Esophagus muscularis mucosa (tissue), 4 donors: ENCODE data around the gene GRIK4. TPM values are rescaled to one million over a fixed set of nuclear protein-coding genes. Genes with fewer than 3 reads are reported as not detected.

Source experiments
- DNase-seq: peaks from one replicate; pipeline ENCODE4 v3.0.0-alpha.2; 2017; ENCODE audit errors: extremely low spot score
- H3K27ac ChIP-seq, 4 donors: fragments of 200-600 bp; sonication (generic); replicated peaks in 1 of 4; 1 replicate in 3 of 4; 2 replicates in 1 of 4; pipeline ENCODE4 v1.5.1; 2016 to 2019; ENCODE audit warnings: mild to moderate bottlenecking in 1 of 4
- H3K27me3 ChIP-seq, 4 donors: fragments of 200-600 bp; sonication (generic); one replicate each; pipeline versions ENCODE4 v1.5.1 to v1.6.0; 2016 to 2019
- H3K36me3 ChIP-seq, 4 donors: fragments of 200-600 bp; sonication (generic); one replicate each; pipeline ENCODE4 v1.5.1; 2016 to 2019
- H3K4me1 ChIP-seq, 4 donors: fragments of 200-600 bp; sonication (generic); one replicate each; pipeline ENCODE4 v1.5.1; 2016 to 2019
- H3K4me3 ChIP-seq, 4 donors: fragments of 200-600 bp; sonication (generic); 1 replicate in 2 of 4; 2 replicates in 2 of 4; pipeline ENCODE4 v1.5.1; 2016 to 2019; ENCODE audit warnings: mild to moderate bottlenecking in 4 of 4, moderate library complexity in 1 of 4
- H3K9me3 ChIP-seq, 4 donors: fragments of 200-600 bp; sonication (generic); 1 replicate in 3 of 4; 2 replicates in 1 of 4; pipeline ENCODE4 v1.5.1; 2016 to 2019
- CTCF ChIP-seq, 3 experiments: fragments of 200-600 bp in 2 of 3; fragments of 450-650 bp in 1 of 3; sonication (generic) in 2 of 3; IDR thresholded peaks; one replicate each; pipeline ENCODE4 v1.5.1; 2017 to 2019; ENCODE audit warnings: antibody characterized with exemption in 3 of 3, mild to moderate bottlenecking in 2 of 3, moderate library complexity in 1 of 3
- EP300 ChIP-seq: sonication (generic); formaldehyde crosslinking; IDR thresholded peaks from one replicate; pipeline ENCODE4 v1.6.1; 2017; ENCODE audit warnings: antibody characterized with exemption
- POLR2A ChIP-seq: fragments of 450-650 bp; IDR thresholded peaks from one replicate; pipeline ENCODE4 v1.6.1; 2017; ENCODE audit warnings: antibody characterized with exemption, moderate library complexity, mild to moderate bottlenecking, low read depth
- POLR2AphosphoS5 ChIP-seq, 2 donors: sonication (generic); formaldehyde crosslinking; IDR thresholded peaks; one replicate each; pipeline ENCODE4 v1.6.1; 2017; ENCODE audit warnings: antibody characterized with exemption in 2 of 2
- WGBS: methylation state at CpG from one replicate; pipeline ENCODE4 v1.1.5; 2018; 5-methylcytosine and 5-hydroxymethylcytosine counted together
- intact Hi-C: fragments of 100-400 bp; cut with DNase I; formaldehyde crosslinking; loops from one replicate; pipeline ENCODE4 v1.15.1; 2023
- total RNA-seq, 4 donors: library from RNA; depleted of rRNA; stranded (reverse); fragments of >200 nt; gene quantifications; one replicate each; pipeline versions ENCODE4 v1.1.0 to v1.2.1, GENCODE V29; 2016

GRIK4 gene
- total RNA-seq, 4 donors from 2014 or later: 0.13 to 0.83 (median 0.43) TPM

DNA sequence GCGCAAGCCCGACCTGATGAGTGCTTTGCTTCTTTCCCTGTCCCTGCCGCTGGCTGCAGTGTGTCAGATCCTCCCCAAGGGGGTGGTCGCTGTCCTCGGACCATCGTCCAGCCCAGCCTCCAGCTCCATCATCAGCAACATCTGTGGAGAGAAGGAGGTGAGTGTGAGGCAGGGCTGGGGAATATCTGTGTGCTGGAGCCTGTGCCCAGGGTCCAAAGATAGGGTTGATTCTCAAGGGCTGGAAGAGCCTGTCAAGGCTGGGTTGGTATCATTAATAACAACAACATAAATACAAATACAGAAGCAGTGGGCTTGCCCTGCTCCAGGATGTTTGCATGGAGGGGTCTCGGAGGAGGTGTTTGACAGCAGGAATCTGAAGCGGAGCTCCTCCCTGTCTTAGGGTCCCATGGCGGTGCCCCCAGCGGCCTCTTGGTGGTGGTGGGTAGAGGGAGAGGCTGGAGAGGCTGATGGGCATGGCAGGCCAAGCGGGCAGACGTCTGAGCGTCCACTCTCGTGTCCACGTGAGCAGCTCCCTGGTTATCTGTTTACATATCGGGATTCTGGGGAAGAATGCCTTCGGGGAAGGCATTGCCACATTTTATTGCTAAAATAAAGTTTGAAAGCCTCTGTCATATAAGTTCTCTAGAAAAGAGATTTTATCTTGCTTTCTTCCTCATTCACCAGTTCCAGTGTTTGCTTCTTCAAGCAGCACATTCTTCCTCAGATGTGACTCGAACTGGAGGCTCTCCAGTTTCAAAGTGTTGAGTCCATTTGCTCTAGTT lies 304.0 kb downstream of the GRIK4 start:
- intact Hi-C loops: no loop called here
- TF ChIP-seq CTCF (IDR thresholded peaks at IDR 0.05) (no peak), POLR2AphosphoS5 (IDR thresholded peaks at IDR 0.05) (no peak), EP300 (no peak), POLR2A (no peak)

GRCh38 chr11:120816176-120816575 lies 304.6 kb downstream of the GRIK4 start:
- intact Hi-C loops: no loop called here
- Histone ChIP-seq H3K4me3 (no peak overlapping the region), H3K4me1 (no peaks in the 10 kb centered on the region), H3K36me3 (no peaks in the 10 kb centered on the region), H3K9me3 (no peaks in the 10 kb centered on the region), H3K27ac (no peak overlapping the region), H3K27me3 (peaks cover 0 to 34% (median 0%) of the 10 kb centered on the region in 4 donors)
- DNase-seq: no peak
- TF ChIP-seq POLR2A (no peak), POLR2AphosphoS5 (IDR thresholded peaks at IDR 0.05) (no peak), CTCF (IDR thresholded peaks at IDR 0.05) (no peak), EP300 (no peak)
- WGBS: 69% methylated on average over 2 of the region's 4 CpGs

More for the DNA sequence above, 304.0 kb downstream of the GRIK4 start:
- H3K27ac ChIP-seq: no peak overlapping the region
- no peaks in the 10 kb centered on the region for H3K36me3 ChIP-seq
- 84% methylated on average over 15 of the region's 18 CpGs for WGBS
- no peaks in the 10 kb centered on the region for H3K9me3 ChIP-seq
- DNase-seq: no peak
- no peak overlapping the region for H3K4me3 ChIP-seq
- no peaks in the 10 kb centered on the region for H3K4me1 ChIP-seq
- H3K27me3 ChIP-seq: peaks cover 0 to 28% (median 0%) of the 10 kb centered on the region in 4 donors

DNA sequence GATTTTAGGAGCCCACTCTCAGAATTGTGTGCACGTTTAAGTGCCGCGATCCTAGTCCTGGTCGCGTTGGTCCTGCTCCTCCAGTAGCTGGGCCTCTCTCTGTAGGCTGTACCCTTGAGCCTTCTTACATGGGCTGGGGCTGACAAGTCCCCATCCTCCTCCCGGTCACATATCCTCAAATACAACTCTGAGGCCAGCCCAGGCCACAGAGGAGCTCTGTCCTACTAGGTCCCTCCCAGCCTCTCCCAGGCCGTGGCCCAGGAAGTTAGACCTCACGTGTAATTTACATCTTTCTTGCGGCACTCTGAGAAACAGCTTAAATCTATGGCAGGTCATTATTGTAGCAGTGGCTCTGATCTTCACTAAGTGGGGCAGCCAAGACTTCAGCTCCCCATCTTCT lies 305.2 kb downstream of the GRIK4 start:
- Histone ChIP-seq H3K4me3 (no peak overlapping the region), H3K9me3 (no peaks in the 10 kb centered on the region), H3K27me3 (peaks cover 0 to 40% (median 0%) of the 10 kb centered on the region in 4 donors), H3K36me3 (no peaks in the 10 kb centered on the region), H3K27ac (no peak overlapping the region), H3K4me1 (no peaks in the 10 kb centered on the region)
- DNase-seq: no peak
- intact Hi-C loops: no loop called here
- WGBS: 80% methylated on average over 9 of the region's 9 CpGs
- no peak for TF ChIP-seq CTCF (IDR thresholded peaks at IDR 0.05)
- TF ChIP-seq POLR2AphosphoS5 (IDR thresholded peaks at IDR 0.05): no peak
- no peak for TF ChIP-seq POLR2A
- no peak for TF ChIP-seq EP300

DNA sequence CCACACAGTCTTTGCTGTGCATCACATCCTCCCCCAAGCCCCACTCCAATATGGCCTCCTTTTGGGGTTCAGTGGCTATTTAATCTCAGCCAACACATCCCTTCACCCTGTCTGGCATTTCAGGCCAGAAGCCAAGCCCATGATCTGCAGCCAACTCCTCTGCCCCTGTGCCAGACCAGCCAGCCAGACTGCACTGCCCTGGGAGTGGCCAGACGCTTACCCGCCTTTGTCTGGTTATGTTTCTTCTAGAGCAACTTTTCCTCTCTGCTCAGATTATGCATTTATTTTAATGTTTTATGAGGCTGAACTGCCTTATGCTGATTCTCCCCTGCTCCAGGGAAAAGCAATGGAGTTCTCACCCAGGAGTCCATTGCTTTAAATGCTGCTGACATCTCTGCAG lies 305.6 kb downstream of the GRIK4 start:
- DNase-seq: no peak
- 91% methylated on average over 2 of the region's 2 CpGs for WGBS

More for the DNA sequence above, 305.6 kb downstream of the GRIK4 start:
- TF ChIP-seq CTCF (IDR thresholded peaks at IDR 0.05): no peak
- TF ChIP-seq POLR2A: no peak
- TF ChIP-seq POLR2AphosphoS5 (IDR thresholded peaks at IDR 0.05): no peak
- Histone ChIP-seq H3K4me3 (no peak overlapping the region), H3K9me3 (no peaks in the 10 kb centered on the region), H3K27ac (no peak overlapping the region), H3K4me1 (no peaks in the 10 kb centered on the region), H3K27me3 (peaks cover 0 to 40% (median 0%) of the 10 kb centered on the region in 4 donors), H3K36me3 (no peaks in the 10 kb centered on the region)
- intact Hi-C loops: no loop called here
